Caco-2 (cell line): Measurements from ENCODE around the gene ZIM2. TPM values are rescaled to one million over a fixed set of nuclear protein-coding genes. Genes with fewer than 3 reads are reported as not detected.

ENCODE experiments used
- BruUV-seq: library from RNA; stranded (reverse); fragments of 400-500 nt; replicated peaks from 2 replicates; lab custom pipeline; 2021; lab: Mats Ljungman, UMichigan
- CTCF ChIA-PET: fragments of 300-600 bp; sonication (Branson Sonifier 250); formaldehyde crosslinking; loops from one replicate; lab custom pipeline; 2022; ENCODE audit warnings: antibody characterized with exemption; lab: Charles Lee
- POLR2A ChIA-PET: fragments of 300-600 bp; sonication (Branson Sonifier 250); formaldehyde crosslinking; loops from one replicate; lab custom pipeline; 2022; ENCODE audit warnings: antibody characterized with exemption; lab: Charles Lee
- DNase-seq, 2 experiments: peaks; one replicate each; pipeline versions ENCODE4 v3.0.0 to v3.0.0-alpha.2; 2020 to 2022
- H3K27me3 ChIP-seq: replicated peaks from 2 replicates; pipeline ENCODE4 v1.6.0; 2011; ENCODE audit warnings: low read length; ENCODE audit not compliant: control insufficient read depth, insufficient read depth
- H3K36me3 ChIP-seq: 2 replicates; pipeline ENCODE4 v1.5.1; 2011; ENCODE audit warnings: low read length; ENCODE audit not compliant: control insufficient read depth, insufficient read depth
- H3K4me1 ChIP-seq: fragments of 250-450 bp; sonication (Bioruptor Pico); 2 replicates; pipeline ENCODE4 v1.5.1; 2020; ENCODE audit warnings: mild to moderate bottlenecking
- H3K4me3 ChIP-seq: 2 replicates; pipeline ENCODE4 v1.5.1; 2011; ENCODE audit warnings: low read depth, mild to moderate bottlenecking, control low read depth, low read length
- H3K9me3 ChIP-seq: fragments of 250-450 bp; sonication (Bioruptor Pico); 2 replicates; pipeline ENCODE4 v1.5.1; 2020; ENCODE audit warnings: mild to moderate bottlenecking, moderate library complexity
- H3K27ac Mint-ChIP-seq: one replicate; pipeline ENCODE4 v1.8.0; 2022; ENCODE audit warnings: mixed read lengths; ENCODE audit not compliant: unreplicated experiment
- H3K27me3 Mint-ChIP-seq: one replicate; pipeline ENCODE4 v1.8.0; 2022; ENCODE audit warnings: mixed read lengths; ENCODE audit not compliant: insufficient read depth, unreplicated experiment
- H3K36me3 Mint-ChIP-seq: one replicate; pipeline ENCODE4 v1.8.0; 2022; ENCODE audit warnings: mild to moderate bottlenecking, mixed read lengths; ENCODE audit not compliant: insufficient read depth, unreplicated experiment
- H3K4me1 Mint-ChIP-seq: one replicate; pipeline ENCODE4 v1.8.0; 2022; ENCODE audit warnings: low read depth, mixed read lengths; ENCODE audit not compliant: unreplicated experiment
- H3K4me3 Mint-ChIP-seq: one replicate; pipeline ENCODE4 v1.8.0; 2022; ENCODE audit warnings: mild to moderate bottlenecking, moderate library complexity, mixed read lengths; ENCODE audit not compliant: unreplicated experiment
- H3K9me3 Mint-ChIP-seq: one replicate; pipeline ENCODE4 v1.8.0; 2022; ENCODE audit warnings: mixed read lengths; ENCODE audit not compliant: unreplicated experiment
- intact Hi-C: fragments of 100-400 bp; cut with micrococcal nuclease; formaldehyde crosslinking; loops from one replicate; pipeline ENCODE4 v1.10.0; 2022; ENCODE audit not compliant: unreplicated experiment
- total RNA-seq: library from RNA; stranded (reverse); gene quantifications from 2 replicates; pipeline ENCODE4 v1.2.3, GENCODE V29; 2022
- TF ChIP-seq, protein P1 (sequence below), 2 experiments: fragments of 200-600 bp in 1 of 2; IDR thresholded peaks; 1 replicate in 1 of 2; 2 replicates in 1 of 2; pipeline versions ENCODE4 v1.5.1 to v1.8.0; 2011 to 2022; ENCODE audit warnings: antibody characterized with exemption in 1 of 2, control low read depth in 1 of 2, inconsistent platforms in 1 of 2, low read depth in 1 of 2, low read length in 1 of 2, mild to moderate bottlenecking in 1 of 2, moderate library complexity in 1 of 2; ENCODE audit not compliant: insufficient read depth in 1 of 2, severe bottlenecking in 1 of 2, unreplicated experiment in 1 of 2

The ZIM2 gene
- total RNA-seq, 1 experiment from 2014 or later = not detected

DNA sequence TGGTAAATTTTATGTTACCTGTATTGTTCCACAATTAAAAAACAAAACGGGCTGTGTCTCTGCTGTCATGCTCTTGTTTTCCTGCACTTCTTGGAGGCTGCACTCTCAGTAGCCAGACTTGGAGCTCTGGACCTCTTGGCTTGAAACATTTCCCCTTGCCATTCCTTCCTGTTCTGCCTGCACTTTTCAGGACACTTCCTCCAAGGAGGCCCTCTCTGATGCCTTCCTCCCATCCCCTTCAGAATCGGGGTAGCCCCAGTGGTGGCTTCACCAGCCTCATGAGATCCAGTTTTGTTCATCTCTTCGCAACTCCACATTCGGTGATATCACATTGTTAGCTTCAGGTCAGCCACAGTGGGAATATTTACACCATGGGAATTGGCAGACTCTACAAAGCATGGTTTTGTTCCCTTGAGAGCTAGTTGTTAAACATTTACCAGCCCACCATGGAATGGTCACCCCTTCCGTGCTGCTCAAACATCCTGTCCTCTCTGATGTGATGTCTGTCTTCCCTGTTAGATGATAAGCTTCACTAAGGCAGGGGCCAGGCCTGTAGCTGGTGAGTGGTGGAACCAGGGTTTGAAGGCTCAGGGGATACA, 40.2 kb upstream of the ZIM2 start:
- H3K4me3 ChIP-seq = no peak overlapping the region
- no peaks in the 10 kb centered on the region for H3K27me3 Mint-ChIP-seq
- no peak for DNase-seq
- TF ChIP-seq, protein P1, sequence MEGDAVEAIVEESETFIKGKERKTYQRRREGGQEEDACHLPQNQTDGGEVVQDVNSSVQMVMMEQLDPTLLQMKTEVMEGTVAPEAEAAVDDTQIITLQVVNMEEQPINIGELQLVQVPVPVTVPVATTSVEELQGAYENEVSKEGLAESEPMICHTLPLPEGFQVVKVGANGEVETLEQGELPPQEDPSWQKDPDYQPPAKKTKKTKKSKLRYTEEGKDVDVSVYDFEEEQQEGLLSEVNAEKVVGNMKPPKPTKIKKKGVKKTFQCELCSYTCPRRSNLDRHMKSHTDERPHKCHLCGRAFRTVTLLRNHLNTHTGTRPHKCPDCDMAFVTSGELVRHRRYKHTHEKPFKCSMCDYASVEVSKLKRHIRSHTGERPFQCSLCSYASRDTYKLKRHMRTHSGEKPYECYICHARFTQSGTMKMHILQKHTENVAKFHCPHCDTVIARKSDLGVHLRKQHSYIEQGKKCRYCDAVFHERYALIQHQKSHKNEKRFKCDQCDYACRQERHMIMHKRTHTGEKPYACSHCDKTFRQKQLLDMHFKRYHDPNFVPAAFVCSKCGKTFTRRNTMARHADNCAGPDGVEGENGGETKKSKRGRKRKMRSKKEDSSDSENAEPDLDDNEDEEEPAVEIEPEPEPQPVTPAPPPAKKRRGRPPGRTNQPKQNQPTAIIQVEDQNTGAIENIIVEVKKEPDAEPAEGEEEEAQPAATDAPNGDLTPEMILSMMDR (IDR thresholded peaks at IDR 0.05; ENCODE audit: insufficient read depth in 1 of 2, low read depth in 1 of 2, low read length in 1 of 2, severe bottlenecking in 1 of 2, unreplicated experiment in 1 of 2) = no peak
- peaks cover 14% of the 10 kb centered on the region for H3K9me3 ChIP-seq
- no peaks in the 10 kb centered on the region for H3K36me3 ChIP-seq
- H3K4me3 Mint-ChIP-seq = no peak overlapping the region
- ChIA-PET POLR2A (no interaction called here), CTCF (interaction anchor here (0.7 kb wide), 1 partner anchor 531 kb away, joined by 4 read pairs; no protein-coding TSS in a partner anchor)
- H3K9me3 Mint-ChIP-seq = peaks cover 42% of the 10 kb centered on the region
- no TSS peak for BruUV-seq
- H3K27me3 ChIP-seq = no peaks in the 10 kb centered on the region
- no peak overlapping the region for H3K27ac Mint-ChIP-seq
- no peaks in the 10 kb centered on the region for H3K4me1 Mint-ChIP-seq
- peaks cover 3% of the 10 kb centered on the region for H3K36me3 Mint-ChIP-seq
- intact Hi-C loops = no loop called here
- H3K4me1 ChIP-seq = no peaks in the 10 kb centered on the region

DNA sequence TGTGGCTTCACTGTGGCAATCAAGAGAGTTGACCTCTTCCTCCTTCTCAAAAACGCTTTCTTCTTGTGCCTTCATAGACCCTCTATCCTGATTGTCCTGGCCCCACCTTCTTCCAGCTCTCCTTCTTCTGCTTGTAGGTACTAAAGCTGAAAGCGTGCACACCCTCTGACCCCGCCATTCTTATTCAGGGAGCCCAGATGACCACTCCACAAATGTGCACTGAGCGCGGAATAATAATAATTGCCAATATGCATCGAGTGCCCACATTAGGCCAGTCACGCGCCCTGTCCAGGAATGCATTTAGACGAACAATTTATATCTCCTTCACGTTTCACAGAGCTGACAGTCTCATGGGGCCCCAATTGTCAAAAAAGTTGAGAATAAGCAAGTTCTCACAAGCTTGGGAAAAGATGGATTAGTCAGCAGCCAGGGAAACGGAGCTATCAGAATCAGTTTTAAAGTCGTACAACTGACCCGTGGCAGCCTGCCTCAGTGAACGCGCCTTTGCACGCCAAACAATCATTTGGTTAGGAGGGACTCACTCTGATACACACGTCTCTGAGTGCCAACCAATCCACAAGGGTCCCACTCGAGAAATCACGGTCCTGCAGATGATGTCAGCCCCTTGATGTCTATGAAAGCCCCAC, 36.7 kb upstream of the ZIM2 start:
- Histone ChIP-seq H3K27me3 (no peaks in the 10 kb centered on the region), H3K4me3 (no peak overlapping the region), H3K9me3 (peaks cover 14% of the 10 kb centered on the region), H3K36me3 (no peaks in the 10 kb centered on the region), H3K4me1 (no peaks in the 10 kb centered on the region)
- Mint-ChIP-seq H3K27me3 (no peaks in the 10 kb centered on the region), H3K36me3 (no peaks in the 10 kb centered on the region), H3K27ac (no peak overlapping the region), H3K4me1 (no peaks in the 10 kb centered on the region), H3K9me3 (peaks cover 53% of the 10 kb centered on the region), H3K4me3 (no peak overlapping the region)
- BruUV-seq = no TSS peak
- ChIA-PET POLR2A (no interaction called here), CTCF (no interaction called here)
- intact Hi-C loops = loop anchor here (1.0 kb wide), 1 partner anchor 16 kb away; no protein-coding TSS in a partner anchor
- TF ChIP-seq, protein P1 (IDR thresholded peaks at IDR 0.05; ENCODE audit: insufficient read depth in 1 of 2, low read depth in 1 of 2, low read length in 1 of 2, severe bottlenecking in 1 of 2, unreplicated experiment in 1 of 2) = no peak
- no peak for DNase-seq

DNA sequence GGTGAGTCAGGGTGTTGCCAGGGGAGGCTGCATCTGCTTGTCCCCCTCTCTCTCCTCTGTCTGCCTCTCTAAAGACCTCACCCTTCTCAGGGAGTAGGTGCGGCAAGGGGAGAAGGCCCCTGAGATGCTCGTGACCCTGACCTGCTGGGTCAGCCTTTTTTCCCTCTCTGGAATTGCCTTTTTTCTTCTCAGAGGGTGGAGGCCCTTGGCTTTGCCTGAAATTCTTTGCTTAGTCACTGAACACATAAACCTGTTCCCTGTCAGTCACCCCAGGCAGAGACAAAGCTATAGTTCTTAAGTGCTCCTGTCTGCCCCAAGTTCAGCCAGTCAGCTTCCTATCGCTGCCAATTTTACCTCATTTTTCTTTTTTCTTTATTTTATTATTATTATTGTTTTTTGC, 35.2 kb upstream of the ZIM2 start:
- Histone ChIP-seq H3K4me3 (no peak overlapping the region), H3K4me1 (no peaks in the 10 kb centered on the region), H3K36me3 (no peaks in the 10 kb centered on the region), H3K9me3 (peaks cover 19% of the 10 kb centered on the region), H3K27me3 (no peaks in the 10 kb centered on the region)
- Mint-ChIP-seq H3K4me1 (no peaks in the 10 kb centered on the region), H3K9me3 (peaks cover 55% of the 10 kb centered on the region), H3K27ac (no peak overlapping the region), H3K27me3 (no peaks in the 10 kb centered on the region), H3K4me3 (no peak overlapping the region), H3K36me3 (no peaks in the 10 kb centered on the region)
- BruUV-seq = no TSS peak
- POLR2A ChIA-PET = no interaction called here
- no peak for DNase-seq
- TF ChIP-seq, protein P1 (IDR thresholded peaks at IDR 0.05; ENCODE audit: insufficient read depth in 1 of 2, low read depth in 1 of 2, low read length in 1 of 2, severe bottlenecking in 1 of 2, unreplicated experiment in 1 of 2) = no peak
- CTCF ChIA-PET = no interaction called here
- intact Hi-C loops = no loop called here
